Activated B cell treated with CpG ODN at 0.5 μM for 24 hours (primary cell): ENCODE results near the gene MFAP4. TPM values are rescaled to one million over a fixed set of nuclear protein-coding genes. Genes with fewer than 3 reads are reported as not detected.

ENCODE experiments used
- ATAC-seq: fragments of 200-7000 bp; cut with Tn5 transposase; one replicate; pipeline ENCODE4 v1.10.0; 2021; ENCODE audit warnings: low read depth, mild to moderate bottlenecking, moderate library complexity
- CTCF ChIA-PET: fragments of 350-600 bp; sonication (Branson Sonifier 250); formaldehyde crosslinking; loops from one replicate; lab custom pipeline; 2021; ENCODE audit warnings: antibody characterized with exemption; lab: Charles Lee
- POLR2A ChIA-PET: fragments of 350-600 bp; sonication (Branson Sonifier 250); formaldehyde crosslinking; loops from one replicate; lab custom pipeline; 2021; ENCODE audit warnings: antibody characterized with exemption; lab: Charles Lee
- DNase-seq: peaks from one replicate; pipeline ENCODE4 v3.0.0; 2022
- H3K27ac Mint-ChIP-seq: one replicate; pipeline ENCODE4 v1.8.0; 2020; ENCODE audit warnings: mixed read lengths
- H3K27me3 Mint-ChIP-seq: one replicate; pipeline ENCODE4 v1.8.0; 2021; ENCODE audit warnings: mixed read lengths
- H3K36me3 Mint-ChIP-seq: one replicate; pipeline ENCODE4 v1.8.0; 2021; ENCODE audit warnings: low read depth, mixed read lengths
- H3K4me1 Mint-ChIP-seq: one replicate; pipeline ENCODE4 v1.8.0; 2021; ENCODE audit warnings: mixed read lengths
- H3K4me3 Mint-ChIP-seq: one replicate; pipeline ENCODE4 v1.8.0; 2020; ENCODE audit warnings: mild to moderate bottlenecking, mixed read lengths
- H3K9me3 Mint-ChIP-seq: one replicate; pipeline ENCODE4 v1.8.0; 2020; ENCODE audit warnings: mixed read lengths
- CTCF ChIP-seq: fragments of 200-600 bp; IDR thresholded peaks from one replicate; pipeline ENCODE4 v1.8.0; 2022; ENCODE audit warnings: antibody characterized with exemption, mild to moderate bottlenecking
- intact Hi-C: fragments of 100-400 bp; cut with micrococcal nuclease; formaldehyde crosslinking; loops from one replicate; pipeline ENCODE4 v1.15.1; 2024
- total RNA-seq: library from RNA; stranded (reverse); gene quantifications from 2 replicates; pipeline ENCODE4 v1.2.3, GENCODE V29; 2022

MFAP4 gene
- total RNA-seq, 1 donor from 2014 or later = not detected

GRCh38 chr17:19413761-19414160 lies 26.8 kb upstream of the MFAP4 start:
- Mint-ChIP-seq H3K4me3 (no peak overlapping the region), H3K9me3 (no peaks in the 10 kb centered on the region), H3K4me1 (peaks cover 2% of the 10 kb centered on the region), H3K36me3 (no peaks in the 10 kb centered on the region), H3K27ac (no peak overlapping the region), H3K27me3 (peaks cover 2% of the 10 kb centered on the region)
- no peak for DNase-seq
- POLR2A ChIA-PET = no interaction called here
- intact Hi-C loops = no loop called here
- no peak for ATAC-seq
- TF ChIP-seq CTCF = no peak
- CTCF ChIA-PET = no interaction called here

GRCh38 chr17:19412984-19413383 lies 26.0 kb upstream of the MFAP4 start:
- Mint-ChIP-seq H3K36me3 (no peaks in the 10 kb centered on the region), H3K4me3 (no peak overlapping the region), H3K4me1 (peaks cover 2% of the 10 kb centered on the region), H3K9me3 (no peaks in the 10 kb centered on the region), H3K27ac (no peak overlapping the region), H3K27me3 (peaks cover 2% of the 10 kb centered on the region)
- ChIA-PET POLR2A (no interaction called here), CTCF (no interaction called here)
- no peak for TF ChIP-seq CTCF
- intact Hi-C loops = no loop called here
- DNase-seq = no peak
- ATAC-seq = no peak

GRCh38 chr17:19412510-19412909 lies 25.5 kb upstream of the MFAP4 start:
- CTCF ChIA-PET = no interaction called here
- ATAC-seq = no peak
- intact Hi-C loops = no loop called here
- Mint-ChIP-seq H3K36me3 (no peaks in the 10 kb centered on the region), H3K4me3 (no peak overlapping the region), H3K4me1 (no peaks in the 10 kb centered on the region), H3K9me3 (no peaks in the 10 kb centered on the region), H3K27ac (no peak overlapping the region), H3K27me3 (peaks cover 2% of the 10 kb centered on the region)
- no peak for TF ChIP-seq CTCF
- POLR2A ChIA-PET = no interaction called here
- no peak for DNase-seq

GRCh38 chr17:19411631-19412030 lies 24.6 kb upstream of the MFAP4 start:
- no peaks in the 10 kb centered on the region for H3K9me3 Mint-ChIP-seq
- DNase-seq (no peak), ATAC-seq (no peak)
- CTCF ChIA-PET = interaction anchor here (0.7 kb wide), 1 partner anchor 49 kb away, joined by 3 read pairs; no protein-coding TSS in a partner anchor
- H3K4me1 Mint-ChIP-seq = no peaks in the 10 kb centered on the region
- H3K4me3 Mint-ChIP-seq = no peak overlapping the region
- intact Hi-C loops = no loop called here
- no peaks in the 10 kb centered on the region for H3K36me3 Mint-ChIP-seq
- POLR2A ChIA-PET = interaction anchor here (0.6 kb wide), 1 partner anchor 19 kb away, joined by 5 read pairs; no protein-coding TSS in a partner anchor
- no peak overlapping the region for H3K27ac Mint-ChIP-seq
- TF ChIP-seq CTCF = no peak
- peaks cover 2% of the 10 kb centered on the region for H3K27me3 Mint-ChIP-seq

- intact Hi-C loops = no loop called here
Measured at GRCh38 chr17:19410875-19411620, 24.1 kb upstream of the MFAP4 start, which contains the start of gene RNF112. Gene RNF112 (plus strand): TSS chr17:19411232. CDS start chr17:19411409, 177 bp downstream.

More at GRCh38 chr17:19410875-19411620, 24.1 kb upstream of the MFAP4 start, which contains the start of gene RNF112:
- Mint-ChIP-seq H3K4me3 (no peak within 1 kb of the TSS), H3K27me3 (peaks cover 2% of the 10 kb centered on the region), H3K9me3 (no peaks in the 10 kb centered on the region), H3K27ac (no peak within 1 kb of the TSS), H3K36me3 (no peaks in the 10 kb centered on the region), H3K4me1 (no peaks in the 10 kb centered on the region)
- CTCF ChIA-PET = no interaction called here
- DNase-seq (no peak), ATAC-seq (no peak)
- POLR2A ChIA-PET = interaction anchor here (0.6 kb wide), 1 partner anchor 18 kb away, joined by 5 read pairs; no protein-coding TSS in a partner anchor
- no peak for TF ChIP-seq CTCF
